WTC11 (cell line): ENCODE results near the gene TAPT1. TPM values are rescaled to one million over a fixed set of nuclear protein-coding genes. Genes with fewer than 3 reads are reported as not detected.

Source experiments
- ATAC-seq: fragments of 200-7000 bp; cut with Tn5 transposase; 2 replicates; pipeline ENCODE4 v1.10.0; 2021; ENCODE audit warnings: mild to moderate bottlenecking, moderate library complexity
- CTCF ChIA-PET: fragments of 300-600 bp; sonication (Branson Sonifier 250); formaldehyde crosslinking; loops from one replicate; lab custom pipeline; 2021; ENCODE audit warnings: antibody characterized with exemption; lab: Charles Lee
- POLR2A ChIA-PET: fragments of 350-600 bp; sonication (Branson Sonifier 250); formaldehyde crosslinking; loops from one replicate; lab custom pipeline; 2021; ENCODE audit warnings: antibody characterized with exemption; lab: Charles Lee
- DNase-seq: peaks from one replicate; pipeline ENCODE4 v3.0.0; 2021; ENCODE audit warnings: low spot score
- H3K27ac Mint-ChIP-seq: 2 replicates; pipeline ENCODE4 v1.8.0; 2021; ENCODE audit warnings: mixed read lengths
- H3K27me3 Mint-ChIP-seq: 2 replicates; pipeline ENCODE4 v1.8.0; 2021; ENCODE audit warnings: low read depth, mild to moderate bottlenecking, moderate library complexity, mixed read lengths
- H3K36me3 Mint-ChIP-seq: 2 replicates; pipeline ENCODE4 v1.8.0; 2021; ENCODE audit warnings: mixed read lengths
- H3K4me1 Mint-ChIP-seq: 2 replicates; pipeline ENCODE4 v1.8.0; 2022; ENCODE audit warnings: mixed read lengths
- H3K4me3 Mint-ChIP-seq: 2 replicates; pipeline ENCODE4 v1.8.0; 2021; ENCODE audit warnings: mild to moderate bottlenecking, moderate library complexity, mixed read lengths
- H3K9me3 Mint-ChIP-seq: 2 replicates; pipeline ENCODE4 v1.8.0; 2021; ENCODE audit warnings: mixed read lengths
- AFF4 ChIP-seq: sonication (generic); formaldehyde crosslinking; IDR thresholded peaks from 2 replicates; pipeline ENCODE4 v1.8.1; 2023; ENCODE audit warnings: mild to moderate bottlenecking, missing genetic modification reagents, borderline replicate concordance
- ATF1 ChIP-seq: sonication (generic); formaldehyde crosslinking; IDR thresholded peaks from 2 replicates; pipeline ENCODE4 v1.8.1; 2023; ENCODE audit warnings: mild to moderate bottlenecking, moderate library complexity, missing genetic modification reagents
- ELF4 ChIP-seq: sonication (generic); formaldehyde crosslinking; IDR thresholded peaks from 2 replicates; pipeline ENCODE4 v1.8.1; 2022; ENCODE audit warnings: low read depth, mild to moderate bottlenecking, moderate library complexity, missing genetic modification reagents
- FOXJ3 ChIP-seq: sonication (generic); formaldehyde crosslinking; IDR thresholded peaks from 2 replicates; pipeline ENCODE4 v1.9.0; 2021; ENCODE audit warnings: missing genetic modification reagents, mild to moderate bottlenecking, borderline replicate concordance
- FOXK1 ChIP-seq: sonication (generic); formaldehyde crosslinking; IDR thresholded peaks from 2 replicates; pipeline ENCODE4 v1.8.0; 2022; ENCODE audit warnings: mild to moderate bottlenecking, moderate library complexity, missing genetic modification reagents
- GRHL2 ChIP-seq: fragments of 250-450 bp; sonication (Bioruptor Pico); IDR thresholded peaks from 2 replicates; pipeline ENCODE4 v1.8.0; 2022; ENCODE audit warnings: mild to moderate bottlenecking, moderate library complexity; ENCODE audit not compliant: insufficient replicate concordance, severe bottlenecking
- HMGA2 ChIP-seq: fragments of 250-450 bp; sonication (Bioruptor Pico); IDR thresholded peaks from 2 replicates; pipeline ENCODE4 v1.4.0; 2021; ENCODE audit warnings: mild to moderate bottlenecking, moderate library complexity
- JAZF1 ChIP-seq: fragments of 250-450 bp; sonication (Bioruptor Pico); IDR thresholded peaks from 2 replicates; pipeline ENCODE4 v1.9.0; 2021; ENCODE audit warnings: moderate library complexity, mild to moderate bottlenecking, inconsistent platforms
- JUN ChIP-seq: sonication (generic); formaldehyde crosslinking; IDR thresholded peaks from 2 replicates; pipeline ENCODE4 v1.8.0; 2023; ENCODE audit warnings: mild to moderate bottlenecking, missing genetic modification reagents
- NFATC4 ChIP-seq: fragments of 250-450 bp; sonication (Bioruptor Pico); IDR thresholded peaks from 2 replicates; pipeline ENCODE4 v1.9.0; 2021; ENCODE audit warnings: mild to moderate bottlenecking
- NFE2L1 ChIP-seq: sonication (generic); formaldehyde crosslinking; IDR thresholded peaks from 2 replicates; pipeline ENCODE4 v1.8.1; 2023; ENCODE audit warnings: missing genetic modification reagents
- PRRX2 ChIP-seq: fragments of 250-450 bp; sonication (Bioruptor Pico); IDR thresholded peaks from 2 replicates; pipeline ENCODE4 v1.8.0; 2021; ENCODE audit warnings: mild to moderate bottlenecking
- RELA ChIP-seq: sonication (generic); formaldehyde crosslinking; IDR thresholded peaks from 2 replicates; pipeline ENCODE4 v1.8.1; 2022; ENCODE audit warnings: missing genetic modification reagents, mild to moderate bottlenecking, borderline replicate concordance
- RORB ChIP-seq: fragments of 250-450 bp; sonication (Bioruptor Pico); IDR thresholded peaks from 2 replicates; pipeline ENCODE4 v1.9.0; 2021; ENCODE audit warnings: mild to moderate bottlenecking
- SOX15 ChIP-seq: fragments of 250-450 bp; sonication (Bioruptor Pico); IDR thresholded peaks from 2 replicates; pipeline ENCODE4 v1.9.0; 2021; ENCODE audit warnings: mild to moderate bottlenecking
- SP1 ChIP-seq: sonication (generic); formaldehyde crosslinking; conservative IDR thresholded peaks from 2 replicates; pipeline ENCODE4 v1.8.1; 2022; ENCODE audit warnings: missing genetic modification reagents
- ZBTB43 ChIP-seq: sonication (generic); formaldehyde crosslinking; IDR thresholded peaks from 2 replicates; pipeline ENCODE4 v1.8.1; 2023; ENCODE audit warnings: mild to moderate bottlenecking, missing genetic modification reagents
- ZNF232 ChIP-seq: sonication (generic); formaldehyde crosslinking; IDR thresholded peaks from 2 replicates; pipeline ENCODE4 v1.8.0; 2022; ENCODE audit warnings: mild to moderate bottlenecking, missing genetic modification reagents
- ZNF263 ChIP-seq: sonication (generic); formaldehyde crosslinking; IDR thresholded peaks from 2 replicates; pipeline ENCODE4 v1.8.1; 2022; ENCODE audit warnings: low read depth, mild to moderate bottlenecking, moderate library complexity, missing genetic modification reagents
- ZNF396 ChIP-seq: fragments of 250-450 bp; sonication (Bioruptor Pico); IDR thresholded peaks from 2 replicates; pipeline ENCODE4 v1.8.0; 2021; ENCODE audit warnings: mild to moderate bottlenecking, moderate library complexity, borderline replicate concordance
- ZNF423 ChIP-seq: fragments of 250-450 bp; sonication (Bioruptor Pico); IDR thresholded peaks from 2 replicates; pipeline ENCODE4 v2.1.2; 2022; ENCODE audit warnings: mild to moderate bottlenecking, moderate library complexity
- ZNF532 ChIP-seq: fragments of 250-450 bp; sonication (Bioruptor Pico); IDR thresholded peaks from 2 replicates; pipeline ENCODE4 v1.9.0; 2021; ENCODE audit warnings: mild to moderate bottlenecking, borderline replicate concordance
- total RNA-seq: library from RNA; stranded (reverse); gene quantifications from 3 replicates; pipeline ENCODE4 v1.2.3, GENCODE V29; 2021

TAPT1 gene
- total RNA-seq, 1 experiment from 2014 or later, result 12.4 TPM

- POLR2A ChIA-PET, result no interaction called here
- DNase-seq (no peak), ATAC-seq (no peak)
- CTCF ChIA-PET, result interaction anchor here (1.2 to 2.7 kb wide), 2 partner anchors 20 to 29 kb away, joined by 5 to 8 read pairs; no protein-coding TSS in a partner anchor
- H3K36me3 Mint-ChIP-seq, result no peaks in the 10 kb centered on the region
- no peak overlapping the region for H3K27ac Mint-ChIP-seq
- no peaks in the 10 kb centered on the region for H3K27me3 Mint-ChIP-seq
- H3K9me3 Mint-ChIP-seq, result no peaks in the 10 kb centered on the region
- no peak overlapping the region for H3K4me3 Mint-ChIP-seq
- H3K4me1 Mint-ChIP-seq, result peaks cover 21% of the 10 kb centered on the region
- TF ChIP-seq ELF4 (no peak), ZBTB43 (CRISPR knock-in tag) (no peak), NFE2L1 (CRISPR knock-in tag) (no peak), RORB (CRISPR knock-in tag) (no peak), ATF1 (CRISPR knock-in tag) (no peak), ZNF396 (no peak)
Measured at GRCh38 chr4:16176621-16177020, 49.6 kb downstream of the TAPT1 start.

GRCh38 chr4:16171831-16172230 lies 54.4 kb downstream of the TAPT1 start:
- no peak overlapping the region for H3K4me3 Mint-ChIP-seq
- H3K9me3 Mint-ChIP-seq, result no peaks in the 10 kb centered on the region
- H3K27me3 Mint-ChIP-seq, result no peaks in the 10 kb centered on the region
- ChIA-PET CTCF (no interaction called here), POLR2A (interaction anchor here (0.5 kb wide), 1 partner anchor 57 kb away, joined by 5 read pairs; no protein-coding TSS in a partner anchor)
- H3K36me3 Mint-ChIP-seq, result no peaks in the 10 kb centered on the region
- ATAC-seq, result no peak
- DNase-seq, result no peak
- TF ChIP-seq ZNF532 (CRISPR knock-in tag) (no peak), NFATC4 (CRISPR knock-in tag) (no peak), RELA (CRISPR knock-in tag) (no peak), ZNF263 (CRISPR knock-in tag) (no peak), AFF4 (CRISPR knock-in tag) (no peak), ELF4 (no peak), SP1 (CRISPR knock-in tag) (no peak), HMGA2 (CRISPR knock-in tag) (no peak), JUN (CRISPR knock-in tag) (no peak), FOXK1 (CRISPR knock-in tag) (no peak), ZNF232 (CRISPR knock-in tag) (no peak), GRHL2 (no peak), FOXJ3 (CRISPR knock-in tag) (no peak), ZNF423 (CRISPR knock-in tag) (no peak), PRRX2 (no peak), SOX15 (CRISPR knock-in tag) (no peak), JAZF1 (CRISPR knock-in tag) (no peak)
- no peak overlapping the region for H3K27ac Mint-ChIP-seq
- peaks cover 22% of the 10 kb centered on the region for H3K4me1 Mint-ChIP-seq
